AG09319 (cell line): Measurements from ENCODE around the gene FAM193B.

ENCODE experiments used
- DNase-seq: peaks from one replicate; pipeline ENCODE4 v3.0.0-alpha.2; 2010; ENCODE audit warnings: low read depth; ENCODE audit errors: extremely low read depth
- CTCF ChIP-seq: IDR thresholded peaks from 2 replicates; pipeline ENCODE4 v1.5.1; 2011; ENCODE audit warnings: low read depth, mild to moderate bottlenecking, inconsistent platforms, low read length, moderate library complexity

FAM193B gene

GRCh38 chr5:177599731-177600507 is 45.6 kb upstream of the FAM193B start, which contains the start of gene B4GALT7:
B4GALT7 (plus strand) TSS chr5:177600132; CDS start chr5:177600211, 79 bp downstream.
- no peak; the same call in none of the 2 replicates for TF ChIP-seq CTCF
- DNase-seq, result peak; percentile 41

- TF ChIP-seq CTCF, result no peak
- DNase-seq, result no peak
These were observed 44.1 kb upstream of the FAM193B start for GRCh38 chr5:177598477-177598876.

- no peak for TF ChIP-seq CTCF
- no peak for DNase-seq
These were observed 42.4 kb upstream of the FAM193B start for GRCh38 chr5:177596775-177597238.

- TF ChIP-seq CTCF, result no peak
- no peak for DNase-seq
These were observed 41.8 kb upstream of the FAM193B start for GRCh38 chr5:177595991-177596774.

GRCh38 chr5:177595026-177595585 is 40.7 kb upstream of the FAM193B start:
- no peak for TF ChIP-seq CTCF
- no peak for DNase-seq

- no peak for DNase-seq
- no peak for TF ChIP-seq CTCF
These were observed 39.7 kb upstream of the FAM193B start for GRCh38 chr5:177594071-177594470.

- no peak for TF ChIP-seq CTCF
- no peak for DNase-seq
These were observed 39.1 kb upstream of the FAM193B start for GRCh38 chr5:177593511-177593910.
